Iris pigment epithelial cell (primary cell): ENCODE results near the gene UBA1.
A peak's percentile ranks its signal among the peaks of the same experiment; 100 is the strongest.

Experiments
- DNase-seq: peaks from one replicate; pipeline ENCODE4 v3.0.0-alpha.2; 2011; ENCODE audit warnings: low read depth

Gene UBA1

DNA sequence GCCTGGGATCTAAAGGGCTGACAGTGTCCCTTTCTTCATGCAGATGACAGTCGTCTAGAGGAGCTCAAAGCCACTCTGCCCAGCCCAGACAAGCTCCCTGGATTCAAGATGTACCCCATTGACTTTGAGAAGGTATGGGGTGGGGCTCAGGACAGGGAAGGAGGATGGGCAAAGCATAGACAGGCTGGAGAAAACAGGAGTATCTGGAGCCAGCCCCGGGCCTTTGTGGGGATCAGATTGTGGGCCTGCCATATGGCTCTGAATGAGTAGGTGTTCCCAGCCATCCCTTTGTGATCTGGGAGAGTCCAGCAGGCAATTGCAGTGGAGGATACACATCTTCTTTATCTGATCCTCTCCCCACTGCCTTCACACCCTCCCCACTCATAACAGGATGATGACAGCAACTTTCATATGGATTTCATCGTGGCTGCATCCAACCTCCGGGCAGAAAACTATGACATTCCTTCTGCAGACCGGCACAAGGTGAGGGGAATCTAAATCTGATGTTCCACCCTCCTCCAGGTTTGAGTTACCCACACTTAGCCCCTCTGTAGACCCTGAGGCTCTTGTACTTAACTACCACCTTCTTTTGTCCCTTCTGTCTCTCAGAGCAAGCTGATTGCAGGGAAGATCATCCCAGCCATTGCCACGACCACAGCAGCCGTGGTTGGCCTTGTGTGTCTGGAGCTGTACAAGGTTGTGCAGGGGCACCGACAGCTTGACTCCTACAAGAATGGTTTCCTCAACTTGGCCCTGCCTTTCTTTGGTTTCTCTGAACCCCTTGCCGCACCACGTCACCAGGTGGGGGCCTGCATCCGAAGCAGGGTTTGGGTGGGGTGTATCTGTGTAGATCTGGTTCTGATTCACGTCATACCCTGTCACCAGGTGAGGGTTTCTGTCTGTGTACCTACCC is 19.0 kb downstream of the UBA1 start:
- DNase-seq, result no peak

- no peak for DNase-seq
Measured at GRCh38 chrX:47214435-47215077, 20.9 kb downstream of the UBA1 start.

GRCh38 chrX:47215291-47215900 is 21.8 kb downstream of the UBA1 start:
- DNase-seq, result no peak

DNA sequence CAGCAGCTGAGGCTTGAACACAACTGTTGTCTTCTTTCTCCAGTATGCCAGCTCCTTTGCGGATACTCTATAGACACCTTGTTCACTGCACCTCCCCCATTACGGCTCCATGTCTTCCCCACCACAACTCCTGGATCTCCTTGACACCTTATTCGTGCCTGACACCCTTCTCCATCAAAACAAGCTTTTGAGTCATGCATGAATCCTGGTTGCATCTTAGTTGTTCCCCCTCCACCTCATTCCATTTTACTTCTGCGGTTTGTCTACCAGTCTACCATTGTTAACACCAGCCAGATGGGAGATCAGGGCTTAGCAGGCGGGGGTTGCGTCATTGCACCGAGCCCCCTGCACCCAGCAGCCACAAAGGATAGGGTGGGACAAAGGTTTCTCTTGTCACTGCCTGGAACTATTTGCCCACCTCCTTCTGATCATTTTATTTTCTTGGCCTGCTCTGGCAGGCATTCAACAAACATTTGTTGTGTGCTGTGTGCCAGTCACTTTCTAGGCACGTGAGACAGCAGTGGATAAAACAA is 22.8 kb downstream of the UBA1 start:
- no peak for DNase-seq

DNA sequence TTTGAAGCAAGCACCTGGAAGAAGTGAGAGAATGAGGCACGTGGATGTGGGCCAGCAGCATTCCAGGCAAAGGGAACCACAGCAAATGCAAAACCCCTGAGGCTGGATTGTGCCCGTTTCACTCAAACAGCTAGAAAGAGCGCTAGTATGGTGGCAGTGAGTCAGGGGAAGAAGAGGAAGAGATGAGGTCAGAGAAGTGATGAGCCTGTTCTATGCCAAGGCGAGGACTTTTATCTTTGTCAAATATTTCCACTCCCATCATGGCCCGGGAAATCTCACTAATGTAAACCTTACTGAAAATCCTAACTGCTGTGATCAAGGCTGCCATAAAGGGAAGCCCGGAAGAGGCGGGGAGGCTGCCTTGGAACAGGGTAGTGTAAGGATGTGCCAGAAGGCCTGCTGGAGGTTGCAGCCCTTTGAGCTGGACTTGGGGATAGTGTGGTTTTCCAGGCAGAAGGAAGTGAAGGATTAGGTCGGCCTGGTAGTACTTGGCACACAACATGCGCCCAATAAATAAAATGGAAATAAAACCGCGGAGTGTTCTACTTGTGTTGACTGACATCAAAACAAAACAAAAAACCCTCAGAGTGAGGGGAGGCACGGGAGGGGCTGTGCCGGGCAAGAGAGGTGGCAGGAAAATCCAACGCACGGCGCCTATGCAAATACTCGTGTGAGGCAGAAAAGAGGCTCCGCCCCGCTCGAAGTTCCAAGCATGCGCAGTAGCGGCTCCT is 23.7 kb downstream of the UBA1 start:
- DNase-seq, result peak; percentile 70

DNA sequence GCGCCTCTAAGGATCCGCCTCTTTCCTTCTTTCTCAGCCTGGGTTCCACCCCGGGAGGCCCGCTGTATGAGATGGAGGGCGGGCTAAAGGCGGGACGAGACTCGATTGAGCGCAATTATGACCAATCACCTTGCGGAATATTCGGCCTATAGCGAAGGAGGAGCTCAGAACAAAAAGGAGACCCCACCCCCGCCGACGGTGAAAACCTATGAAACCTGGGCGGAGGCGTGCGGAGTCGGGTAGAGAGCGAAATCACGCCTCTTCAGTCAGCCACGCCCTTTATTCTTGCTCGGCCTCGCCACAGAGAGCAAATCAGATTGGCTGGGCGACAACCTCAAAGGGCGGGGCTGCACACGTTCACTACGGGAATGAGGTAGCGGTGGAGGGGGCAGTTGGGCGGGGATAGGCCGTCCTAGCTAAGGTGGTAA is 24.2 kb downstream of the UBA1 start:
- peak; percentile 99 for DNase-seq

DNA sequence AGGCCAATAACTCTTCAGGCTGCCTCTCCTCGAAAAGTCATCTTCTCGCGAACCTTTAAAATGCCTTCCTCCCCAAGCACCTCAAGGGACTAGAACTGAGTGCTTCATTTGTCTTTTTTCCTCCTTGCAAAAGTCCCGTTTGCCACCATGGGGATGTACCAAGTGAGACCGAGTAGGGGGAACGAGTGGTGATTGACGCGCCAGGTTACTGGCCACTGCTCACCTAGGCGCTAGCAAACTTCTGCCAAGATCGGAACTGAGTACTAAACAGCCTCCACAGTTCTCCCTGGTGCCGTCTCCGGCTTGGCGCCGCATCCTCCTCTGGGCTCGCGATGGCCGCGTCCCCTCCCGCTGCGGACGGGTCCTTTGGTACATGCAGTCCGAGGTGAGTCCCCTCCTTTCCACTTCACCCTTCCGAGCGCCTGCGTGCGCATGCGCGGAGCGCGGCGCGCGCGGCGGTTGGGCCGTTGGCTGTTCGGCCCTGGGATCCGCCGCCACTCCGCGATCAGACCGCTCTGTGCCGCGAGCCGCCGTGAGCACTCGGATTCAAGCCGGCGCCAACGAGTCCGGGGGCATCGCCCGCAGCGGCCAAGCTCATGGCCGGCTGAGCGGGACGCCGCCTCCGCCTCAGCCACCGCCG is 24.8 kb downstream of the UBA1 start, which contains the start of gene CDK16:
Gene CDK16 (plus strand): TSS at position 402 of the 640 bp plus-strand sequence. CDS start 4,877 bp downstream, outside the sequence.
- peak; percentile 79 for DNase-seq

GRCh38 chrX:47218920-47219815 is 25.5 kb downstream of the UBA1 start:
- DNase-seq, result no peak

GRCh38 chrX:47221756-47222155 is 28.1 kb downstream of the UBA1 start:
- DNase-seq, result no peak

DNA sequence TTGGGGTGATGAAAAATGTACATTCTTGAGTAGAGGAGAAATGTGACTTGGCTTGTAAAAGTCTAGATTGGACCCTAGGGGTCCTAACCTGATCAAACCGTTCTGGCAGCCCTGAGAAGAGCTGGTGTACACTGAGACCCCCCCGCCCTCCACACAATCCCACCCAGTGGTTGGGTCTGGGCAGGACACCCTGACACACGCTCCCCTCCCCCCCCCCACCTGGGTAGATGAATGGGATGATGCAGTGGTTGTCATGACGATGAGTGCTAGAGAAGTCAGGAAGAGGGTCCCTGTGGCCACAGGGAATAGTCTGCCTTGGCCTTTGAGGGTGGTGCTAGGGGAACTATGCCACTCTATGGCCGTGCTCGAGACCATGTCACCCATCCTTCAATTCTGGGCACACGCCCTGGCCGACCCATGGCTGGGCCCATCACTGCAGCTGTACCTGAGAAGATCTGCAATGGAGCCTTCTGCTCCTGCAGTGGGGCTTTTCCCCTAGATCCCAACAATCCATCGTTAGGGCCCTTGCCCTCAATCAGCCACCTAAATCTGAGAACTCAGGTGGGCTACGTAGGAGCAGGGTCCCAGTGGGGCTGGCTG is 29.2 kb downstream of the UBA1 start:
- DNase-seq, result no peak

GRCh38 chrX:47223476-47224250 is 30.0 kb downstream of the UBA1 start:
- no peak for DNase-seq

DNA sequence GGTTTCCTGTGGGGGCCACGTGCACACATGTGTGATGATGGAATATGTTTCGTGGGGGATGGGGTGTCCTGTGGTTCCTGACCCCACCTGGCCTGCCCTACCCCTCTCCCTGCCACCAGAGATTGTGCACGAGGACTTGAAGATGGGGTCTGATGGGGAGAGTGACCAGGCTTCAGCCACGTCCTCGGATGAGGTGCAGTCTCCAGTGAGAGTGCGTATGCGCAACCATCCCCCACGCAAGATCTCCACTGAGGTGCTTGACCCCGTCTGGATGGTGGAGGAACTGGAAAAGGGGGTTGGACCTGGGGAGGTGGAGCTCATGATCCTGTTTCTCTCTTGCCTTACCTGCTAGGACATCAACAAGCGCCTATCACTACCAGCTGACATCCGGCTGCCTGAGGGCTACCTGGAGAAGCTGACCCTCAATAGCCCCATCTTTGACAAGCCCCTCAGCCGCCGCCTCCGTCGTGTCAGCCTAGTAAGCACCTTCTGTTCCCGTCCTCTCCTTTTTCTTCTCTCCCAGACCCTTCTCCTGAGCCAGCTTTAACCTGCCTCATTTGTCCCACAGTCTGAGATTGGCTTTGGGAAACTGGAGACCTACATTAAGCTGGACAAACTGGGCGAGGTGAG is 30.8 kb downstream of the UBA1 start:
- DNase-seq, result no peak

DNA sequence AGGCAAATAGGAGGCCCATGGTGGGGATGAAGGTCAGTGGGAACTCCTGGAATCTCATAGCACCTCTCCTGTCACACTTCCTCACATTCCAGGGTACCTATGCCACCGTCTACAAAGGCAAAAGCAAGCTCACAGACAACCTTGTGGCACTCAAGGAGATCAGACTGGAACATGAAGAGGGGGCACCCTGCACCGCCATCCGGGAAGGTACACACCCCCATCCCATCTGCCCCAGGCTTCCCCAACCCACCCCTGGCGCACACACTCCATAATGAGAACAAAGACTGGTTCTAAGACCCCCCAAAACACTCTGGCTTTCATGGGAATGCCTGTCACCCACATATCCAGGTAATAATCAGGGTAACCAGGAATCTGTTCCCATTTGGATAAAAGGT is 31.3 kb downstream of the UBA1 start:
- DNase-seq, result no peak

DNA sequence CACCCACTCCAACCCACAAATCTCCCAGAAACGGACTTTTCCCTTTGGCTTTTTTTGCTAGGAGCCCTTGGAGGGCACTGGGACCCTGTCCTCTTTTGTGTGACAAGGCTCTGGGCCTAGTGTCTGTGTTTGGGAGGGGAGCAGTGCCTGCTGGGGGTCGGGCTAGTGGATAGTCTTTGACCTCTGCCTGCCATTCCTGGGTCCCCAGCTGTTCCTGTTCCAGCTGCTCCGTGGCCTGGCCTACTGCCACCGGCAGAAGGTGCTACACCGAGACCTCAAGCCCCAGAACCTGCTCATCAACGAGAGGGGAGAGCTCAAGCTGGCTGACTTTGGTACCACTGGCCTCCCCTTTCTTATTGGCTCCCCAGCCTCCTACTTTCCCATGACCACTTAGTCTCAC is 32.4 kb downstream of the UBA1 start:
- DNase-seq, result no peak

DNA sequence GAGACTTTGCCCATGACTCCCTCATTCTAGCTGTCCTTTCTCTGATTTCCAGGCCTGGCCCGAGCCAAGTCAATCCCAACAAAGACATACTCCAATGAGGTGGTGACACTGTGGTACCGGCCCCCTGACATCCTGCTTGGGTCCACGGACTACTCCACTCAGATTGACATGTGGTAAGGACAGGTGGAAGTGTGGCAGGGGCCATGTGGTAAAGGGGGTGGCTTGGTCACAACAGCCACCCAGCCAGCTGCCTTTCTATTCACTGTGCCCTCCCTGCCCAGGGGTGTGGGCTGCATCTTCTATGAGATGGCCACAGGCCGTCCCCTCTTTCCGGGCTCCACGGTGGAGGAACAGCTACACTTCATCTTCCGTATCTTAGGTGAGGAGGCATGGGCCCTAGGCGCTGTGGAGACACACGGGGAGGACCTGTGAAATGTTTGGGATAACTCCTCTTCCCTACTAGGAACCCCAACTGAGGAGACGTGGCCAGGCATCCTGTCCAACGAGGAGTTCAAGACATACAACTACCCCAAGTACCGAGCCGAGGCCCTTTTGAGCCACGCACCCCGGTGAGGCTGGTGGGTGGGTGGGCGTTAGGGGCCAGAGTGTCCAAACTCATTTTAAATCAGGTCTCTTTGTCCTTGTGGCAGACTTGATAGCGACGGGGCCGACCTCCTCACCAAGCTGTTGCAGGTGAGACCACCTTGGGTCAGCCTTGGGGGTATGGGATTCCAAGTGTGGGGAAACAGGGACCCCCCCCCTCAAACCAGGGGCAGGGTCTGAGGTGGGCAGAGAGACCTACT is 33.1 kb downstream of the UBA1 start:
- no peak for DNase-seq

GRCh38 chrX:47227334-47227583 is 33.6 kb downstream of the UBA1 start:
- DNase-seq, result no peak

GRCh38 chrX:47228550-47229270 is 35.1 kb downstream of the UBA1 start:
- DNase-seq, result no peak
